ENCODE results near the gene ASTL. TPM values are rescaled to one million over a fixed set of nuclear protein-coding genes. Genes with fewer than 3 reads are reported as not detected.
A peak's percentile ranks its signal among the peaks of the same experiment; 100 is the strongest.

The ASTL gene
- total RNA-seq, 2 experiments from 2014 or later, result 0.49 TPM; not detected in 1

DNA sequence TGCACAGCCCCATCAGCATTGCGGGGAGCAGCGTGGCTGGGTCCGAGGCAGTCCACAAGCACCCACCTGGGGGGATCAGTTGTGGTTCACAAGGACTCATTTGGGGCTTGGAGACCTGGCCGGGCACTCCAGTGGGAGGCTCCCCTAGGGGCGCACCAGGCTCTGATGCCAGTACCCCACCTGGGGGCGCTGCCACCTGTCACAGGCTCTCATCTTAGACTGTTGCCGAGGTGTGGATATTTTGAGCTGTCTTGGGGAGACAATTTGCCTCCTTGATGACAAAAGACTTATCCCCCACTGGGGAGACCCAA is 25.0 kb downstream of the ASTL start:
- Histone ChIP-seq H3K79me2 (ENCODE audit: insufficient read depth, low read depth, low read length) (no peaks in the 10 kb centered on the region), H2AFZ (ENCODE audit: low read length) (no peak overlapping the region), H4K20me1 (ENCODE audit: insufficient read depth, low read length) (no peaks in the 10 kb centered on the region), H3K36me3 (ENCODE audit: insufficient read depth, low read length) (no peaks in the 10 kb centered on the region), H3K9me2 (ENCODE audit: insufficient read depth, low read length) (no peaks in the 10 kb centered on the region), H3K27ac (ENCODE audit: low read depth, low read length, poor library complexity, severe bottlenecking) (no peak overlapping the region), H3K4me2 (ENCODE audit: low read length) (no peak overlapping the region), H3K9me3 (ENCODE audit: low read length) (no peaks in the 10 kb centered on the region), H3K4me3 (ENCODE audit: low read depth, low read length, poor library complexity, severe bottlenecking) (no peak overlapping the region), H3K4me1 (ENCODE audit: insufficient read depth, low read length, poor library complexity, severe bottlenecking) (peaks cover 6% of the 10 kb centered on the region)
- intact Hi-C loops (cut with micrococcal nuclease; ENCODE audit: unreplicated experiment), result no loop called here
- TF ChIP-seq, protein P1, sequence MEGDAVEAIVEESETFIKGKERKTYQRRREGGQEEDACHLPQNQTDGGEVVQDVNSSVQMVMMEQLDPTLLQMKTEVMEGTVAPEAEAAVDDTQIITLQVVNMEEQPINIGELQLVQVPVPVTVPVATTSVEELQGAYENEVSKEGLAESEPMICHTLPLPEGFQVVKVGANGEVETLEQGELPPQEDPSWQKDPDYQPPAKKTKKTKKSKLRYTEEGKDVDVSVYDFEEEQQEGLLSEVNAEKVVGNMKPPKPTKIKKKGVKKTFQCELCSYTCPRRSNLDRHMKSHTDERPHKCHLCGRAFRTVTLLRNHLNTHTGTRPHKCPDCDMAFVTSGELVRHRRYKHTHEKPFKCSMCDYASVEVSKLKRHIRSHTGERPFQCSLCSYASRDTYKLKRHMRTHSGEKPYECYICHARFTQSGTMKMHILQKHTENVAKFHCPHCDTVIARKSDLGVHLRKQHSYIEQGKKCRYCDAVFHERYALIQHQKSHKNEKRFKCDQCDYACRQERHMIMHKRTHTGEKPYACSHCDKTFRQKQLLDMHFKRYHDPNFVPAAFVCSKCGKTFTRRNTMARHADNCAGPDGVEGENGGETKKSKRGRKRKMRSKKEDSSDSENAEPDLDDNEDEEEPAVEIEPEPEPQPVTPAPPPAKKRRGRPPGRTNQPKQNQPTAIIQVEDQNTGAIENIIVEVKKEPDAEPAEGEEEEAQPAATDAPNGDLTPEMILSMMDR (conservative IDR thresholded peaks at IDR 0.05; ENCODE audit: low read length), result peak; percentile 81
- TF ChIP-seq EZH2phosphoT487 (IDR thresholded peaks at IDR 0.05; ENCODE audit: borderline replicate concordance, low read depth, low read length), result no peak
- CTCF ChIA-PET (ENCODE audit: unreplicated experiment), result no interaction called here
- DNase-seq (ENCODE audit: low spot score), result peak; percentile 59
- POLR2A ChIA-PET, result no interaction called here
- no TSS peak for BruUV-seq (replicated peaks)

DNA sequence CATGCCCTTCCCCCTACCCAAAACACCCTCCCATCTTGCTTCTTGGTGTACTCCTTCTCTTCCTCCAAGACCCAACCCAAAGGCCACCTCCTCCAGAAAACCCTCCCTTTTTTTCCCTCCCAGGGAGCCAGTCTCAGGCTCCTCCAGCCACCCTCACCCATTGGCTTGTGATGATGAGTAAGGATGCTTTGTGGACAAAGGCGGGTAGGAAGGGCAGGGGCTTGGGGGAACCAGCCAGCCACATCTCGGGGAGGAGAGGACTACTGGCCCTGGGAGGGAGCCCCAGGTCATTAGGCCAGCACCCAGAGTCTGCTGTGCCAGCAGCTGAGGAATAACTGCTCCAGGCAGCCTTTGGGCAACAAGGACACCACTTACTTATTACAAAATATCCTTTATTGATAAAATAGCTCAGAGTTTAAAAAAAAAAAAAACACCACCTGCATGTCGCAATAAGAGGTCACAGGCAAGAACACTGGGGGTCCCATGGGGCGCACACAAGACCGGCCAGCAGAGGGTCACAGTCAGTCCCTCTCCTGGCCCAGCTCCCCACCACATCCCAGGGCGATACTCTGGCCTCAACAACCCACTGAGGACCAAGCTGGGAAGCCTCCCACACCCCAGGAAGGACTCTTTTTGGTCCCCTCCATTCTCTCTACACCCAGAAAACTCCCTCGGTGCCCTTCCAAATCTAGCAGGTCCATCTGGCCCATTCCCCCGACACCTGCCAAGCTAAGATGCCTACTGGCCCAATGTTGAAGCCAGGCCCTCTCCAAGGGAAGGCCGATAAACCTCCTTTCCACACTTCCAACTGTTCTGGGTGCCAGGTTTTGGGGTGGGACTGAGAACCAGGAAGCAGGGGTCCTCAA is 25.6 kb downstream of the ASTL start:
- POLR2A ChIA-PET, result interaction anchor here (0.6 kb wide), 1 partner anchor 93 kb away, joined by 3 read pairs; no protein-coding TSS in a partner anchor

More for the DNA sequence above, 25.6 kb downstream of the ASTL start:
- Histone ChIP-seq H2AFZ (ENCODE audit: low read length) (no peak overlapping the region), H3K4me1 (ENCODE audit: insufficient read depth, low read length, poor library complexity, severe bottlenecking) (peaks cover 6% of the 10 kb centered on the region), H3K9me2 (ENCODE audit: insufficient read depth, low read length) (no peaks in the 10 kb centered on the region), H3K36me3 (ENCODE audit: insufficient read depth, low read length) (no peaks in the 10 kb centered on the region), H4K20me1 (ENCODE audit: insufficient read depth, low read length) (no peaks in the 10 kb centered on the region), H3K9me3 (ENCODE audit: low read length) (no peaks in the 10 kb centered on the region), H3K4me3 (ENCODE audit: low read depth, low read length, poor library complexity, severe bottlenecking) (no peak overlapping the region), H3K4me2 (ENCODE audit: low read length) (no peak overlapping the region), H3K79me2 (ENCODE audit: insufficient read depth, low read depth, low read length) (no peaks in the 10 kb centered on the region), H3K27ac (ENCODE audit: low read depth, low read length, poor library complexity, severe bottlenecking) (no peak overlapping the region)
- no peak for TF ChIP-seq EZH2phosphoT487 (IDR thresholded peaks at IDR 0.05; ENCODE audit: borderline replicate concordance, low read depth, low read length)
- TF ChIP-seq, protein P1 (conservative IDR thresholded peaks at IDR 0.05; ENCODE audit: low read length), result no peak
- no TSS peak for BruUV-seq (replicated peaks)
- intact Hi-C loops (cut with micrococcal nuclease; ENCODE audit: unreplicated experiment), result no loop called here
- CTCF ChIA-PET (ENCODE audit: unreplicated experiment), result interaction anchor here (0.6 to 0.8 kb wide), 2 partner anchors 11 to 62 kb away, joined by 3 read pairs; no protein-coding TSS in a partner anchor
- no peak for DNase-seq (ENCODE audit: low spot score)
